ENCODE data around the gene TMEM38A. TPM values are rescaled to one million over a fixed set of nuclear protein-coding genes. Genes with fewer than 3 reads are reported as not detected.
A peak's percentile ranks its signal among the peaks of the same experiment; 100 is the strongest.

Gene TMEM38A
- total RNA-seq (1.4 TPM), polyA plus RNA-seq (3.2 TPM)
- long read RNA-seq, donor 1: 0 reads
- long read RNA-seq, donor 2: 0 reads
- long read RNA-seq, donor 3, partial matches to known transcripts: 0 of 1 reads
- long read RNA-seq, donor 3, other reads (novel, unspliced or antisense): 0 of 1 reads
- long read RNA-seq, donor 4: 0 reads
- long read RNA-seq, donor 5, partial matches to known transcripts: 0 of 1 reads
- long read RNA-seq, donor 5, other reads (novel, unspliced or antisense): 0 of 1 reads
- long read RNA-seq, donor 6: 0 reads
- long read RNA-seq, donor 7, partial matches to known transcripts: 0 of 1 reads
- long read RNA-seq, donor 7, other reads (novel, unspliced or antisense): 0 of 1 reads
- long read RNA-seq, donor 8, partial matches to known transcripts: 0 of 2 reads
- long read RNA-seq, donor 8, other reads (novel, unspliced or antisense): 0 of 2 reads
- long read RNA-seq, donor 9: 0 reads
- long read RNA-seq, donor 10, partial matches to known transcripts: 0 of 1 reads
- long read RNA-seq, donor 10, other reads (novel, unspliced or antisense): 0 of 1 reads

- peaks cover 23 to 28% of the 10 kb centered on the region in 2 donors for H3K36me3 ChIP-seq (ENCODE audit: control insufficient read depth in 2 of 2, insufficient read depth in 2 of 2, low read length in 1 of 2)
- H3K27me3 ChIP-seq (ENCODE audit: control insufficient read depth in 2 of 2, insufficient read depth in 1 of 2, low read length in 1 of 2): peaks cover 10 to 37% of the 10 kb centered on the region in 2 donors
- 1% methylated on average over 76 of the region's 76 CpGs for WGBS
- peak in 4 of 9 donors; percentile 13 to 31 (median 19) for DNase-seq (ENCODE audit: low read depth in 6 of 9, low spot score in 9 of 9)
- peaks cover 23 to 26% of the 10 kb centered on the region in 2 donors for H3K4me1 ChIP-seq (ENCODE audit: control insufficient read depth in 2 of 2, insufficient read depth in 2 of 2, low read length in 2 of 2)
- peak within 1 kb of the TSS; percentile 76 to 91 for H3K4me3 ChIP-seq (ENCODE audit: low read length in 2 of 2)
- peaks cover 0 to 3% of the 10 kb centered on the region in 2 donors for H3K9me3 ChIP-seq (ENCODE audit: control insufficient read depth in 2 of 2, insufficient read depth in 1 of 2, low read length in 1 of 2)
- H3K27ac ChIP-seq (ENCODE audit: low read depth in 1 of 2, low read length in 1 of 2): peak within 1 kb of the TSS; percentile 88 to 96
Measured at GRCh38 chr19:16660763-16661479, at the start of gene TMEM38A. Gene TMEM38A (plus strand): TSS chr19:16661139. CDS start chr19:16661218, 79 bp downstream.

- Histone ChIP-seq H3K27ac (ENCODE audit: low read depth in 1 of 2, low read length in 1 of 2) (no peak overlapping the region), H3K9me3 (ENCODE audit: control insufficient read depth in 2 of 2, insufficient read depth in 1 of 2, low read length in 1 of 2) (no peaks in the 10 kb centered on the region), H3K36me3 (ENCODE audit: control insufficient read depth in 2 of 2, insufficient read depth in 2 of 2, low read length in 1 of 2) (peaks cover 3% of the 10 kb centered on the region in 2 donors), H3K4me3 (ENCODE audit: low read length in 2 of 2) (no peak overlapping the region), H3K27me3 (ENCODE audit: control insufficient read depth in 2 of 2, insufficient read depth in 1 of 2, low read length in 1 of 2) (no peaks in the 10 kb centered on the region), H3K4me1 (ENCODE audit: control insufficient read depth in 2 of 2, insufficient read depth in 2 of 2, low read length in 2 of 2) (peaks cover 14 to 16% of the 10 kb centered on the region in 2 donors)
- DNase-seq (ENCODE audit: low read depth in 6 of 9, low spot score in 9 of 9): no peak
- WGBS: 83% methylated on average over 3 of the region's 3 CpGs
Measured at GRCh38 chr19:16612636-16613035, 48.3 kb upstream of the TMEM38A start.

- WGBS: 99% methylated on average over 2 of the region's 2 CpGs
- Histone ChIP-seq H3K27ac (ENCODE audit: low read depth in 1 of 2, low read length in 1 of 2) (no peak overlapping the region), H3K36me3 (ENCODE audit: control insufficient read depth in 2 of 2, insufficient read depth in 2 of 2, low read length in 1 of 2) (peaks cover 0 to 3% of the 10 kb centered on the region in 2 donors), H3K27me3 (ENCODE audit: control insufficient read depth in 2 of 2, insufficient read depth in 1 of 2, low read length in 1 of 2) (no peaks in the 10 kb centered on the region), H3K4me3 (ENCODE audit: low read length in 2 of 2) (no peak overlapping the region), H3K4me1 (ENCODE audit: control insufficient read depth in 2 of 2, insufficient read depth in 2 of 2, low read length in 2 of 2) (peaks cover 14 to 19% of the 10 kb centered on the region in 2 donors), H3K9me3 (ENCODE audit: control insufficient read depth in 2 of 2, insufficient read depth in 1 of 2, low read length in 1 of 2) (no peaks in the 10 kb centered on the region)
- no peak for DNase-seq (ENCODE audit: low read depth in 6 of 9, low spot score in 9 of 9)
Measured at GRCh38 chr19:16613841-16614240, 47.1 kb upstream of the TMEM38A start.

GRCh38 chr19:16614941-16615340 is 46.0 kb upstream of the TMEM38A start:
- DNase-seq (ENCODE audit: low read depth in 6 of 9, low spot score in 9 of 9): no peak
- H3K4me1 ChIP-seq (ENCODE audit: control insufficient read depth in 2 of 2, insufficient read depth in 2 of 2, low read length in 2 of 2): peaks cover 14 to 19% of the 10 kb centered on the region in 2 donors
- no peaks in the 10 kb centered on the region for H3K27me3 ChIP-seq (ENCODE audit: control insufficient read depth in 2 of 2, insufficient read depth in 1 of 2, low read length in 1 of 2)
- peak overlapping the region in 1 of 2 donors; percentile 50 for H3K27ac ChIP-seq (ENCODE audit: low read depth in 1 of 2, low read length in 1 of 2)
- H3K4me3 ChIP-seq (ENCODE audit: low read length in 2 of 2): no peak overlapping the region
- WGBS: 24% methylated on average over 2 of the region's 2 CpGs
- H3K9me3 ChIP-seq (ENCODE audit: control insufficient read depth in 2 of 2, insufficient read depth in 1 of 2, low read length in 1 of 2): no peaks in the 10 kb centered on the region
- peaks cover 0 to 3% of the 10 kb centered on the region in 2 donors for H3K36me3 ChIP-seq (ENCODE audit: control insufficient read depth in 2 of 2, insufficient read depth in 2 of 2, low read length in 1 of 2)

- Histone ChIP-seq H3K36me3 (ENCODE audit: control insufficient read depth in 2 of 2, insufficient read depth in 2 of 2, low read length in 1 of 2) (peaks cover 3% of the 10 kb centered on the region in 2 donors), H3K9me3 (ENCODE audit: control insufficient read depth in 2 of 2, insufficient read depth in 1 of 2, low read length in 1 of 2) (no peaks in the 10 kb centered on the region), H3K27ac (ENCODE audit: low read depth in 1 of 2, low read length in 1 of 2) (no peak overlapping the region), H3K4me3 (ENCODE audit: low read length in 2 of 2) (no peak overlapping the region), H3K4me1 (ENCODE audit: control insufficient read depth in 2 of 2, insufficient read depth in 2 of 2, low read length in 2 of 2) (peaks cover 14 to 19% of the 10 kb centered on the region in 2 donors), H3K27me3 (ENCODE audit: control insufficient read depth in 2 of 2, insufficient read depth in 1 of 2, low read length in 1 of 2) (no peaks in the 10 kb centered on the region)
- no peak for DNase-seq (ENCODE audit: low read depth in 6 of 9, low spot score in 9 of 9)
- 87% methylated on average over 1 of the region's 1 CpG for WGBS
Measured at GRCh38 chr19:16615808-16616207, 45.1 kb upstream of the TMEM38A start.

- WGBS: 96% methylated on average over 7 of the region's 7 CpGs
- Histone ChIP-seq H3K27ac (ENCODE audit: low read depth in 1 of 2, low read length in 1 of 2) (no peak overlapping the region), H3K27me3 (ENCODE audit: control insufficient read depth in 2 of 2, insufficient read depth in 1 of 2, low read length in 1 of 2) (no peaks in the 10 kb centered on the region), H3K36me3 (ENCODE audit: control insufficient read depth in 2 of 2, insufficient read depth in 2 of 2, low read length in 1 of 2) (peaks cover 3 to 12% of the 10 kb centered on the region in 2 donors), H3K9me3 (ENCODE audit: control insufficient read depth in 2 of 2, insufficient read depth in 1 of 2, low read length in 1 of 2) (no peaks in the 10 kb centered on the region), H3K4me3 (ENCODE audit: low read length in 2 of 2) (no peak overlapping the region), H3K4me1 (ENCODE audit: control insufficient read depth in 2 of 2, insufficient read depth in 2 of 2, low read length in 2 of 2) (peaks cover 14 to 19% of the 10 kb centered on the region in 2 donors)
- DNase-seq (ENCODE audit: low read depth in 6 of 9, low spot score in 9 of 9): no peak
Measured at GRCh38 chr19:16618248-16618647, 42.7 kb upstream of the TMEM38A start.

GRCh38 chr19:16619457-16619856 is 41.5 kb upstream of the TMEM38A start:
- WGBS: 91% methylated on average over 7 of the region's 7 CpGs
- Histone ChIP-seq H3K9me3 (ENCODE audit: control insufficient read depth in 2 of 2, insufficient read depth in 1 of 2, low read length in 1 of 2) (no peaks in the 10 kb centered on the region), H3K4me1 (ENCODE audit: control insufficient read depth in 2 of 2, insufficient read depth in 2 of 2, low read length in 2 of 2) (peaks cover 10 to 17% of the 10 kb centered on the region in 2 donors), H3K27me3 (ENCODE audit: control insufficient read depth in 2 of 2, insufficient read depth in 1 of 2, low read length in 1 of 2) (no peaks in the 10 kb centered on the region), H3K27ac (ENCODE audit: low read depth in 1 of 2, low read length in 1 of 2) (no peak overlapping the region), H3K36me3 (ENCODE audit: control insufficient read depth in 2 of 2, insufficient read depth in 2 of 2, low read length in 1 of 2) (peaks cover 13 to 21% of the 10 kb centered on the region in 2 donors), H3K4me3 (ENCODE audit: low read length in 2 of 2) (no peak overlapping the region)
- DNase-seq (ENCODE audit: low read depth in 6 of 9, low spot score in 9 of 9): no peak

- Histone ChIP-seq H3K9me3 (ENCODE audit: control insufficient read depth in 2 of 2, insufficient read depth in 1 of 2, low read length in 1 of 2) (no peaks in the 10 kb centered on the region), H3K4me3 (ENCODE audit: low read length in 2 of 2) (no peak overlapping the region), H3K27ac (ENCODE audit: low read depth in 1 of 2, low read length in 1 of 2) (no peak overlapping the region), H3K27me3 (ENCODE audit: control insufficient read depth in 2 of 2, insufficient read depth in 1 of 2, low read length in 1 of 2) (no peaks in the 10 kb centered on the region), H3K4me1 (ENCODE audit: control insufficient read depth in 2 of 2, insufficient read depth in 2 of 2, low read length in 2 of 2) (peaks cover 7 to 15% of the 10 kb centered on the region in 2 donors), H3K36me3 (ENCODE audit: control insufficient read depth in 2 of 2, insufficient read depth in 2 of 2, low read length in 1 of 2) (peaks cover 18 to 26% of the 10 kb centered on the region in 2 donors)
- no peak for DNase-seq (ENCODE audit: low read depth in 6 of 9, low spot score in 9 of 9)
- WGBS: 96% methylated on average over 5 of the region's 5 CpGs
Measured at GRCh38 chr19:16620018-16620417, 40.9 kb upstream of the TMEM38A start.

GRCh38 chr19:16620584-16620983 is 40.4 kb upstream of the TMEM38A start:
- H3K27ac ChIP-seq (ENCODE audit: low read depth in 1 of 2, low read length in 1 of 2): no peak overlapping the region
- no peak overlapping the region for H3K4me3 ChIP-seq (ENCODE audit: low read length in 2 of 2)
- peaks cover 6 to 14% of the 10 kb centered on the region in 2 donors for H3K4me1 ChIP-seq (ENCODE audit: control insufficient read depth in 2 of 2, insufficient read depth in 2 of 2, low read length in 2 of 2)
- peaks cover 18 to 31% of the 10 kb centered on the region in 2 donors for H3K36me3 ChIP-seq (ENCODE audit: control insufficient read depth in 2 of 2, insufficient read depth in 2 of 2, low read length in 1 of 2)
- no peaks in the 10 kb centered on the region for H3K27me3 ChIP-seq (ENCODE audit: control insufficient read depth in 2 of 2, insufficient read depth in 1 of 2, low read length in 1 of 2)
- no peak for DNase-seq (ENCODE audit: low read depth in 6 of 9, low spot score in 9 of 9)
- 92% methylated on average over 3 of the region's 3 CpGs for WGBS
- H3K9me3 ChIP-seq (ENCODE audit: control insufficient read depth in 2 of 2, insufficient read depth in 1 of 2, low read length in 1 of 2): no peaks in the 10 kb centered on the region
